ENCODE results near the gene C4orf36. TPM values are rescaled to one million over a fixed set of nuclear protein-coding genes. Genes with fewer than 3 reads are reported as not detected.
A peak's percentile ranks its signal among the peaks of the same experiment; 100 is the strongest.

C4orf36 gene
- total RNA-seq, 6 experiments from 2014 or later, result 0.66 to 2.5 (median 1.5) TPM

DNA sequence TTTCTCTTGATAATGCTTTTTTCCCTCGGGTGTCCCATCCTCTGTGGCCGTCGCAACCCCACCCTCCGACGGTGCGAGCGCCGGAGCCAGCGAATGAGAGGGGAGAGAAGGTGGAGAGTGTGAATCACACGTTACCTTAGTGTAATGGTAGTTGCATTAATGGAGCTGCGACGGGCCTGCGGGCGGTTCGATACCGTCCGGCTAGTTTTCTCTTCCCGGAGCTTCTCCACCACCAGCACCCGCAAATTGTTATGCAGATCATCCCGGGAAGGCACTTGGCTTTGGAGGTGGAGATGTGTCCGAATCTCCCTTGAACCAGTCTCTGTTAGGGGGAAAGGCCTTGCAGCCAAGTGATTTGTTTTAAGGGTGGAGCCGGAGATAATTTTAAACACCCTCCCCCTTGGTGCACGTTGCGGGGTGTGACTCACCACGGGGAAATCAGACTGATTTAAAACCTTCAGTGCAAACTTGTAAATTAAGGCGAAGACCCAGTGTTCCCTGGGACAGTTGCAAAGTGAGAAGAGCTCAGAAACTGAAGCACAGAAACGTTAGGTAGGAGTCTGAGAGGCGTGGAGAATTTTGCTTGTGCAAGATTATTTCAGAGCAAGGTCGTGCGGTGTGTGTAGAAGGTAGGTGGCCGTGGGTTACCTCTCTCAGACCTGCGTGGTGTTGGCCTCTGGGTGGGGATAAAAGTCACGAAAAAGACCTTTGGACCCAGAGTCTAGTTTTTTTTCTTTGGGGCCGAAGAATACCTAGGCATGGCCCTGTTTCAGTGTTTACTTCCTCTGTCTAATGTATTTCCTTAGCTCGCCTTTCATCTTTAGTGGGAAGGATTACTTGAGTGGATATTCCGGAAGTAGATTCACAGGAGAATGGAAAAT lies 43.9 kb upstream of the C4orf36 start:
- H3K27me3 Mint-ChIP-seq (ENCODE audit: insufficient read depth), result peaks cover 3% of the 10 kb centered on the region
- H3K4me1 Mint-ChIP-seq (ENCODE audit: low read depth), result peaks cover 60% of the 10 kb centered on the region
- peak overlapping the region; percentile 85 for H3K27ac Mint-ChIP-seq
- peak overlapping the region; percentile 89 for H3K4me3 Mint-ChIP-seq
- no peaks in the 10 kb centered on the region for H3K9me3 Mint-ChIP-seq
- peak; percentile 62 for DNase-seq
- H3K36me3 Mint-ChIP-seq (ENCODE audit: low read depth), result no peaks in the 10 kb centered on the region; the same call in 1 of the 2 replicates
- TF ChIP-seq, protein P1, sequence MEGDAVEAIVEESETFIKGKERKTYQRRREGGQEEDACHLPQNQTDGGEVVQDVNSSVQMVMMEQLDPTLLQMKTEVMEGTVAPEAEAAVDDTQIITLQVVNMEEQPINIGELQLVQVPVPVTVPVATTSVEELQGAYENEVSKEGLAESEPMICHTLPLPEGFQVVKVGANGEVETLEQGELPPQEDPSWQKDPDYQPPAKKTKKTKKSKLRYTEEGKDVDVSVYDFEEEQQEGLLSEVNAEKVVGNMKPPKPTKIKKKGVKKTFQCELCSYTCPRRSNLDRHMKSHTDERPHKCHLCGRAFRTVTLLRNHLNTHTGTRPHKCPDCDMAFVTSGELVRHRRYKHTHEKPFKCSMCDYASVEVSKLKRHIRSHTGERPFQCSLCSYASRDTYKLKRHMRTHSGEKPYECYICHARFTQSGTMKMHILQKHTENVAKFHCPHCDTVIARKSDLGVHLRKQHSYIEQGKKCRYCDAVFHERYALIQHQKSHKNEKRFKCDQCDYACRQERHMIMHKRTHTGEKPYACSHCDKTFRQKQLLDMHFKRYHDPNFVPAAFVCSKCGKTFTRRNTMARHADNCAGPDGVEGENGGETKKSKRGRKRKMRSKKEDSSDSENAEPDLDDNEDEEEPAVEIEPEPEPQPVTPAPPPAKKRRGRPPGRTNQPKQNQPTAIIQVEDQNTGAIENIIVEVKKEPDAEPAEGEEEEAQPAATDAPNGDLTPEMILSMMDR (IDR thresholded peaks at IDR 0.05), result no peak

GRCh38 chr4:86935566-86935852 lies 43.3 kb upstream of the C4orf36 start:
- peaks cover 3% of the 10 kb centered on the region for H3K27me3 Mint-ChIP-seq (ENCODE audit: insufficient read depth)
- peak overlapping the region; percentile 85 for H3K27ac Mint-ChIP-seq
- H3K9me3 Mint-ChIP-seq, result no peaks in the 10 kb centered on the region
- no peak for DNase-seq
- TF ChIP-seq, protein P1 (IDR thresholded peaks at IDR 0.05), result no peak
- H3K4me3 Mint-ChIP-seq, result peak overlapping the region; percentile 89
- H3K4me1 Mint-ChIP-seq (ENCODE audit: low read depth), result peaks cover 57% of the 10 kb centered on the region
- H3K36me3 Mint-ChIP-seq (ENCODE audit: low read depth), result no peaks in the 10 kb centered on the region; the same call in 1 of the 2 replicates

DNA sequence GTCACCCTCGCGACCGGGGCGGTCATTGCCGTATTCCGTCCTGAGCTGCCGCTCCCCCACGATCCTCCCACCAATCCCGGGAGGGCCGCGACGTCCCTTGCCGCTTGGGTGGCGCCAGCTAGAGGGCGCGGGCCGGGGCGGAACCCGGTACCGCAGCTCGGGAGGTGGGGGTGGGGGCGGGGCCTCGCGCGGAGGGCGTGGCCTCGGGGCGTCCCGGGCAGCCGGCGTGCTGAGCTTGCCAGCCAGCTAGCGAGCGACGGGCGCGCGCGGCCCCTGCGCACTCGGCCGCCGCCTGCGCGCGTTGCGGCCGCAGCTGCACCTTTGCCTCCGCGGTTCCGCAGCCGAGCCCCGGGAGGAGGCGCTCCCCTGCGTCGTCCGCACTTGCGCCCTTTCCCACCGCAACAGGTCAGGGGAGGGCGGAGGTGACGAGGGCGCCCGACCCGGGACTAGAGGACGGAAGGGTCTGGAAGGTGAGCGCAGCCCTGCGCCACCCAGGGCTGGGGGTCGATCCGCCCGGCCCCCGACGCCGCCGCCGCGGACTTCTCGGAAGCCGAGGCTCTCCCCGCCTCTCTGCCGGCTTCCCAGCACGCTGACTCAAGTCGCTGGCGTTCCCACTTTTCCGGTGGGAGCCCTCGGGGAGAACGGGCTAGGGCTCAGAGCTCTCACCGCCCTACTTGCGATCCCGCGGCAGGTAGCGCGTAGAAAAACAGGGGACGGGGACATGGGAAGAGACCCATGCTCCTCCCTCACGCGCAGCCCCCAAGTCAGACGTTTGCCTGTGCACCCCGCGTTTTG lies 42.7 kb upstream of the C4orf36 start, which contains the start of gene AFF1:
Gene AFF1 (plus strand): TSS at position 241 of the 795 bp plus-strand sequence. CDS start 13,523 bp downstream, outside the sequence.
- peak; percentile 91 for DNase-seq
- no peaks in the 10 kb centered on the region; the same call in 1 of the 2 replicates for H3K36me3 Mint-ChIP-seq (ENCODE audit: low read depth)
- H3K4me3 Mint-ChIP-seq, result peak within 1 kb of the TSS; percentile 92
- no peaks in the 10 kb centered on the region for H3K9me3 Mint-ChIP-seq
- TF ChIP-seq, protein P1 (IDR thresholded peaks at IDR 0.05), result peak; percentile 75
- H3K27ac Mint-ChIP-seq, result peak within 1 kb of the TSS; percentile 94
- H3K4me1 Mint-ChIP-seq (ENCODE audit: low read depth), result peaks cover 51% of the 10 kb centered on the region
- peaks cover 3% of the 10 kb centered on the region for H3K27me3 Mint-ChIP-seq (ENCODE audit: insufficient read depth)

DNA sequence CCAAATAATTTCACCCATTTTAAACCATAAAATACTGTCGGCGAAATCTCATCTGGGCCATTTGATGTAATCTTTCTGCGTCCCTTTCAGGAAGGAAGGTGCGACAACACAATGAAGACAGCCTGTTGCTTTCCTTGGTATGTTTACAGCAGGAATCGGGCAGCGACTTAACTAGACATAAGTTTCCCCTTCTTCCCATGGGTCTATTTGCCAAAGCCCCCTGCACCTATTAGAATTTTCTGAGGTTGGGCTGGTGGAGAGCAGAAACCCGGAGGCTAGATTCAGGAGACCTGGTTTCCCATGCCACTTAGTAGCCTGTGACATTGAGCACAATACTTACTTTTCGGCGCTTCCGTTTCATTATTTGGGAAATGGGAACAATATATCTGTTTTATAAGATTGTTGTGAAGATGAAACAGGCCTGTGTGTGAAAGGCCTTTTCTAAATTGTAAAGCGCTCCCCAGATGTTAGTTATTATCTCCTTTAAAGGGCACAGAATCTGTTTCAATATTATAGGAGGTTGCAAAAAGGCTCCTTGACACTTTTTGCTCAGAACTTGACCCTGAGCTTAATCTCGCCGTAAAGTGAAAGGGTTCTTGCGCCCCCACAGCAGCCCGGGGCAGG lies 42.0 kb upstream of the C4orf36 start:
- Mint-ChIP-seq H3K36me3 (ENCODE audit: low read depth) (no peaks in the 10 kb centered on the region; the same call in 1 of the 2 replicates), H3K4me3 (peak overlapping the region; percentile 92), H3K9me3 (no peaks in the 10 kb centered on the region), H3K27me3 (ENCODE audit: insufficient read depth) (peaks cover 3% of the 10 kb centered on the region), H3K27ac (peak overlapping the region; percentile 94), H3K4me1 (ENCODE audit: low read depth) (peaks cover 44% of the 10 kb centered on the region)
- TF ChIP-seq, protein P1 (IDR thresholded peaks at IDR 0.05), result no peak
- no peak for DNase-seq
